Activated T-cell treated with anti-CD3 and anti-CD28 coated beads for 4 hours (primary cell): ENCODE data around the gene TMEM198.

ENCODE experiments used
- DNase-seq: peaks from one replicate; pipeline ENCODE4 v3.0.0-alpha.2; 2020

The TMEM198 gene

GRCh38 chr2:219526320-219527075, 17.3 kb upstream of the TMEM198 start:
- DNase-seq = no peak

- DNase-seq = no peak
These were observed 16.8 kb upstream of the TMEM198 start for GRCh38 chr2:219527076-219527394.

- DNase-seq = no peak
These were observed 16.4 kb upstream of the TMEM198 start for GRCh38 chr2:219527472-219527871.

- peak; percentile 80 for DNase-seq
These were observed 13.5 kb upstream of the TMEM198 start for GRCh38 chr2:219530048-219530963.

- DNase-seq = no peak
These were observed 12.0 kb upstream of the TMEM198 start for GRCh38 chr2:219531639-219532377.

- no peak for DNase-seq
These were observed 11.5 kb upstream of the TMEM198 start for GRCh38 chr2:219532378-219532649.

- no peak for DNase-seq
These were observed 9.7 kb upstream of the TMEM198 start for GRCh38 chr2:219533930-219534661.

GRCh38 chr2:219536425-219536824, 7.4 kb upstream of the TMEM198 start:
- DNase-seq = no peak

- DNase-seq = no peak
These were observed 6.9 kb upstream of the TMEM198 start for GRCh38 chr2:219536967-219537366.

GRCh38 chr2:219537657-219538488, 6.0 kb upstream of the TMEM198 start:
- DNase-seq = no peak

- no peak for DNase-seq
These were observed 5.3 kb upstream of the TMEM198 start for GRCh38 chr2:219538504-219538951.

- no peak for DNase-seq
These were observed 4.7 kb upstream of the TMEM198 start for GRCh38 chr2:219538956-219539788.

- DNase-seq = no peak
These were observed 3.7 kb upstream of the TMEM198 start for GRCh38 chr2:219539926-219540678.

- no peak for DNase-seq
These were observed 2.9 kb upstream of the TMEM198 start for GRCh38 chr2:219540784-219541504.

- DNase-seq = peak; percentile 82
These were observed 2.1 kb upstream of the TMEM198 start for GRCh38 chr2:219541611-219542180.

- no peak for DNase-seq
These were observed 765 bp upstream of the TMEM198 start for GRCh38 chr2:219542931-219543595.

GRCh38 chr2:219544567-219544966, 739 bp downstream of the TMEM198 start:
- DNase-seq = no peak

GRCh38 chr2:219545295-219545942, 1.6 kb downstream of the TMEM198 start:
- no peak for DNase-seq
